NCI-H146 treated with DMSO at 0.1 percent for 48 hours (cell line): Measurements from ENCODE around the gene DSTN.

Experiments
- DNase-seq: peaks from one replicate; lab custom pipeline; 2025; ENCODE audit not compliant: unreplicated experiment; lab: John Stamatoyannopoulos, UW

DSTN gene

GRCh38 chr20:17611540-17612286 lies 41.8 kb downstream of the DSTN start:
- DNase-seq: no peak

- DNase-seq: no peak
These were observed 42.6 kb downstream of the DSTN start for GRCh38 chr20:17612287-17612991.

GRCh38 chr20:17612992-17613327 lies 43.1 kb downstream of the DSTN start:
- DNase-seq: no peak

GRCh38 chr20:17613328-17614175 lies 43.7 kb downstream of the DSTN start:
- no peak for DNase-seq

- no peak for DNase-seq
These were observed 44.4 kb downstream of the DSTN start for GRCh38 chr20:17614176-17614811.

- no peak for DNase-seq
These were observed 45.2 kb downstream of the DSTN start for GRCh38 chr20:17614812-17615644.

GRCh38 chr20:17615645-17616479 lies 46.0 kb downstream of the DSTN start:
- DNase-seq: peak; percentile 86

GRCh38 chr20:17616480-17617211 lies 46.8 kb downstream of the DSTN start:
- no peak for DNase-seq

- DNase-seq: peak; percentile 39
These were observed 47.5 kb downstream of the DSTN start for GRCh38 chr20:17617212-17617867.

GRCh38 chr20:17617868-17618672 lies 48.2 kb downstream of the DSTN start:
- DNase-seq: no peak

GRCh38 chr20:17618673-17619013 lies 48.8 kb downstream of the DSTN start:
- DNase-seq: no peak

GRCh38 chr20:17619351-17620093 lies 49.6 kb downstream of the DSTN start:
- DNase-seq: no peak

- no peak for DNase-seq
These were observed 50.7 kb downstream of the DSTN start for GRCh38 chr20:17620371-17621228.

GRCh38 chr20:17621229-17621968 lies 51.5 kb downstream of the DSTN start:
- no peak for DNase-seq

- no peak for DNase-seq
These were observed 52.4 kb downstream of the DSTN start for GRCh38 chr20:17622086-17622850.
